ENCODE data around the gene SFRP4.

The SFRP4 gene

DNA sequence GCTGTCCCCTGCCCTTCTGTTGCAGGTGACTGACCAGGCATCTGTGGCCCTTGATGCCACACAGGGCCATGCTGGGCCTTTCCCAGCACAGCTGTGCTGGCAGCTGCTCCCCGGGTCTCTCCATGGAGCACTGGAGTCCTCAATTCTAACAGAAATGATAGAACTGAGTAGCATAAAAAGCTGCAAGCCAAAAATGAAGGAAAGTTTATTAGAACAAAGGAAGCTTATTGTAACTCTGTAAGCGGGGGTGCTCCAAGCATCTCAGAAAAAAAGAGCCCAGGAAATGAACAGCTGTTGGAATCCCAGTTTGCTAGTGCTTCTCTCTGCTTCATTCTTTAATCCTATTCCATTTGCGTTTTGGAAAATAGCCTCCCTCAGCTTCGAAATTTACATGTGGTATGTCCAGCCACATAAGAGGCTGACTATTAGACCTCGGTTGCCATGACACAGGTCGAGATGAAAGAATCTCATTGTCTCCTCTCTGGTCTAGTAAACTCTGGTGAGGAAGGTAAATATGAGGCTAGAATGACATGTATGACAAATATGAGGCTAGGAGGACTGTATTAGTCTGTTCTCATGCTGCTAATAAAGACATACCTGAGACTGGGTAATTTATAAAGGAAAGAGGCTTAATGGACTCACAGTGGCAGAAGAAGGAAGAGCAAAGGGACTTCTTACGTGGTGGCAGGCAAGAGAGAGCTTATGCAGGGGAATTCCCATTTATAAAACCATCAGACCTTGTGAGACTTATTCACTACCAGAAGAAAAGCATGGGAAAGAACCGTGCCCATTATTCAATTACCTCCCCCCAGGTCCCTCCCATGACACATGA is 27.5 kb upstream of the SFRP4 start:
- no CpG with 5 or more reads among the region's 8 CpGs for WGBS, 2 donors (ENCODE audit: extremely low coverage in 2 of 2, insufficient read length in 2 of 2, insufficient replicate concordance in 1 of 2)
- peak overlapping the region; percentile 32 for H2AFZ ChIP-seq (ENCODE audit: low read length)
- no peaks in the 10 kb centered on the region for H3K79me1 ChIP-seq (ENCODE audit: low read depth, low read length)
- H3K4me2 ChIP-seq (ENCODE audit: insufficient read depth, low read length, poor library complexity, severe bottlenecking) = no peak overlapping the region
- H4K91ac ChIP-seq (ENCODE audit: low read depth, low read length, poor library complexity) = no peak overlapping the region
- no peak overlapping the region for H3K23ac ChIP-seq (ENCODE audit: low read depth, low read length, poor library complexity)
- H3K27ac ChIP-seq (replicated peaks; ENCODE audit: low read length) = no peak overlapping the region
- no peak overlapping the region for H3K9ac ChIP-seq (ENCODE audit: low read depth, low read length, poor library complexity)
- H3K4ac ChIP-seq (ENCODE audit: low read length) = no peak overlapping the region
- H3K9me3 ChIP-seq (replicated peaks in 1 of 2; ENCODE audit: control insufficient read depth in 2 of 2, insufficient read depth in 1 of 2, low read depth in 1 of 2, low read length in 2 of 2) = peaks cover 0 to under 1% of the 10 kb centered on the region in 2 donors
- no peak overlapping the region for H4K8ac ChIP-seq (ENCODE audit: low read depth, low read length)
- H2AK5ac ChIP-seq (ENCODE audit: low read depth, low read length) = no peak overlapping the region
- H3K14ac ChIP-seq (ENCODE audit: low read length) = no peak overlapping the region
- peaks cover 8 to 14% of the 10 kb centered on the region in 2 donors for H3K4me1 ChIP-seq (ENCODE audit: control insufficient read depth in 2 of 2, insufficient read depth in 1 of 2, low read depth in 1 of 2, low read length in 2 of 2)
- H3K36me3 ChIP-seq (replicated peaks in 1 of 2; ENCODE audit: control insufficient read depth in 2 of 2, insufficient read depth in 2 of 2, low read length in 2 of 2) = no peaks in the 10 kb centered on the region
- no peak overlapping the region for H2BK120ac ChIP-seq (ENCODE audit: low read depth, low read length)
- H3K27me3 ChIP-seq (ENCODE audit: control insufficient read depth in 3 of 3, insufficient read depth in 3 of 3, low read depth in 1 of 3, low read length in 3 of 3) = no peaks in the 10 kb centered on the region
- no peak overlapping the region for H2BK5ac ChIP-seq (ENCODE audit: low read length)
- no peak overlapping the region for H2BK15ac ChIP-seq (ENCODE audit: low read length)
- no peak for DNase-seq (ENCODE audit: low spot score)
- no peak overlapping the region for H2BK12ac ChIP-seq (ENCODE audit: low read length)
- H3K4me3 ChIP-seq (ENCODE audit: low read length in 2 of 2) = no peak overlapping the region
- H3K18ac ChIP-seq (ENCODE audit: low read length) = no peak overlapping the region

GRCh38 chr7:37942934-37943610 is 26.5 kb upstream of the SFRP4 start:
- no peak overlapping the region for H2BK120ac ChIP-seq (ENCODE audit: low read depth, low read length)
- H2BK15ac ChIP-seq (ENCODE audit: low read length) = no peak overlapping the region
- peak; percentile 6 for DNase-seq (ENCODE audit: low spot score)
- H3K4ac ChIP-seq (ENCODE audit: low read length) = no peak overlapping the region
- H3K27me3 ChIP-seq (ENCODE audit: control insufficient read depth in 3 of 3, insufficient read depth in 3 of 3, low read depth in 1 of 3, low read length in 3 of 3) = no peaks in the 10 kb centered on the region
- H3K36me3 ChIP-seq (replicated peaks in 1 of 2; ENCODE audit: control insufficient read depth in 2 of 2, insufficient read depth in 2 of 2, low read length in 2 of 2) = no peaks in the 10 kb centered on the region
- no CpG with 5 or more reads among the region's 12 CpGs for WGBS, 2 donors (ENCODE audit: extremely low coverage in 2 of 2, insufficient read length in 2 of 2, insufficient replicate concordance in 1 of 2)
- H3K79me1 ChIP-seq (ENCODE audit: low read depth, low read length) = no peaks in the 10 kb centered on the region
- no peak overlapping the region for H4K91ac ChIP-seq (ENCODE audit: low read depth, low read length, poor library complexity)
- H2BK5ac ChIP-seq (ENCODE audit: low read length) = no peak overlapping the region
- H3K9me3 ChIP-seq (replicated peaks in 1 of 2; ENCODE audit: control insufficient read depth in 2 of 2, insufficient read depth in 1 of 2, low read depth in 1 of 2, low read length in 2 of 2) = no peaks in the 10 kb centered on the region
- H3K4me3 ChIP-seq (ENCODE audit: low read length in 2 of 2) = no peak overlapping the region
- no peak overlapping the region for H3K23ac ChIP-seq (ENCODE audit: low read depth, low read length, poor library complexity)
- H2BK12ac ChIP-seq (ENCODE audit: low read length) = no peak overlapping the region
- no peak overlapping the region for H2AK5ac ChIP-seq (ENCODE audit: low read depth, low read length)
- no peak overlapping the region for H3K4me2 ChIP-seq (ENCODE audit: insufficient read depth, low read length, poor library complexity, severe bottlenecking)
- no peak overlapping the region for H3K27ac ChIP-seq (replicated peaks; ENCODE audit: low read length)
- H2AFZ ChIP-seq (ENCODE audit: low read length) = peak overlapping the region; percentile 70
- no peak overlapping the region for H3K18ac ChIP-seq (ENCODE audit: low read length)
- no peak overlapping the region for H3K9ac ChIP-seq (ENCODE audit: low read depth, low read length, poor library complexity)
- no peak overlapping the region for H4K8ac ChIP-seq (ENCODE audit: low read depth, low read length)
- H3K4me1 ChIP-seq (ENCODE audit: control insufficient read depth in 2 of 2, insufficient read depth in 1 of 2, low read depth in 1 of 2, low read length in 2 of 2) = peaks cover 8 to 14% of the 10 kb centered on the region in 2 donors
- H3K14ac ChIP-seq (ENCODE audit: low read length) = peak overlapping the region; percentile 25

GRCh38 chr7:37933018-37933566 is 16.5 kb upstream of the SFRP4 start:
- Histone ChIP-seq H3K27ac (replicated peaks; ENCODE audit: low read length) (no peak overlapping the region), H3K9ac (ENCODE audit: low read depth, low read length, poor library complexity) (no peak overlapping the region), H2BK120ac (ENCODE audit: low read depth, low read length) (no peak overlapping the region), H4K91ac (ENCODE audit: low read depth, low read length, poor library complexity) (no peak overlapping the region), H3K14ac (ENCODE audit: low read length) (no peak overlapping the region), H2AFZ (ENCODE audit: low read length) (no peak overlapping the region), H3K4me3 (ENCODE audit: low read length in 2 of 2) (no peak overlapping the region), H3K4ac (ENCODE audit: low read length) (no peak overlapping the region), H4K8ac (ENCODE audit: low read depth, low read length) (no peak overlapping the region), H2BK12ac (ENCODE audit: low read length) (no peak overlapping the region), H3K23ac (ENCODE audit: low read depth, low read length, poor library complexity) (no peak overlapping the region), H3K79me1 (ENCODE audit: low read depth, low read length) (no peaks in the 10 kb centered on the region), H2AK5ac (ENCODE audit: low read depth, low read length) (no peak overlapping the region), H3K27me3 (ENCODE audit: control insufficient read depth in 3 of 3, insufficient read depth in 3 of 3, low read depth in 1 of 3, low read length in 3 of 3) (no peaks in the 10 kb centered on the region), H3K9me3 (replicated peaks in 1 of 2; ENCODE audit: control insufficient read depth in 2 of 2, insufficient read depth in 1 of 2, low read depth in 1 of 2, low read length in 2 of 2) (no peaks in the 10 kb centered on the region), H3K4me2 (ENCODE audit: insufficient read depth, low read length, poor library complexity, severe bottlenecking) (no peak overlapping the region), H2BK15ac (ENCODE audit: low read length) (no peak overlapping the region), H3K18ac (ENCODE audit: low read length) (no peak overlapping the region), H3K36me3 (replicated peaks in 1 of 2; ENCODE audit: control insufficient read depth in 2 of 2, insufficient read depth in 2 of 2, low read length in 2 of 2) (no peaks in the 10 kb centered on the region), H3K4me1 (ENCODE audit: control insufficient read depth in 2 of 2, insufficient read depth in 1 of 2, low read depth in 1 of 2, low read length in 2 of 2) (no peaks in the 10 kb centered on the region), H2BK5ac (ENCODE audit: low read length) (no peak overlapping the region)
- no CpG with 5 or more reads among the region's 9 CpGs for WGBS, 2 donors (ENCODE audit: extremely low coverage in 2 of 2, insufficient read length in 2 of 2, insufficient replicate concordance in 1 of 2)
- no peak for DNase-seq (ENCODE audit: low spot score)

DNA sequence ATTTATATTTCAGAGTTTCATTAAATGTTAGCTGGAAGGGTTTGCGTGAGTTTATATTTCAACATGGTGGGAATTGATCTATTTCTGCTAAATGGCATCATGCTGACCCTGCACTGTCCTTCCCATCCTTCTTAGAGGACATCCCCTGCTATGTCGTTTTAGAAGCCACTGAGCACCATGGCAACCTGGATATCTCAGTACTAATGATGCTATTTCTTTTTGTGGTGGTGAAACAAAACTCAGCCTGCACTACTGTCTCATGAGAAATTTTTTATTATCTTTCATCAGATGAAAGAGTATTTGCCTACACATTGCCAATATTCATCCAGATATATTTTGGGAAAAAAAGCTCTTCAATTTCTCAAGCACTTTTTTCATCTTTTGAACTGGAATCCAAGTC is 15.9 kb upstream of the SFRP4 start:
- no peak overlapping the region for H3K27ac ChIP-seq (replicated peaks; ENCODE audit: low read length)
- H2AK5ac ChIP-seq (ENCODE audit: low read depth, low read length) = no peak overlapping the region
- H3K4me2 ChIP-seq (ENCODE audit: insufficient read depth, low read length, poor library complexity, severe bottlenecking) = no peak overlapping the region
- no peak overlapping the region for H4K8ac ChIP-seq (ENCODE audit: low read depth, low read length)
- no peaks in the 10 kb centered on the region for H3K27me3 ChIP-seq (ENCODE audit: control insufficient read depth in 3 of 3, insufficient read depth in 3 of 3, low read depth in 1 of 3, low read length in 3 of 3)
- no peaks in the 10 kb centered on the region for H3K9me3 ChIP-seq (replicated peaks in 1 of 2; ENCODE audit: control insufficient read depth in 2 of 2, insufficient read depth in 1 of 2, low read depth in 1 of 2, low read length in 2 of 2)
- H3K79me1 ChIP-seq (ENCODE audit: low read depth, low read length) = no peaks in the 10 kb centered on the region
- H3K4me1 ChIP-seq (ENCODE audit: control insufficient read depth in 2 of 2, insufficient read depth in 1 of 2, low read depth in 1 of 2, low read length in 2 of 2) = no peaks in the 10 kb centered on the region
- H2BK12ac ChIP-seq (ENCODE audit: low read length) = no peak overlapping the region
- no peak overlapping the region for H3K18ac ChIP-seq (ENCODE audit: low read length)
- no peak overlapping the region for H2AFZ ChIP-seq (ENCODE audit: low read length)
- H2BK15ac ChIP-seq (ENCODE audit: low read length) = no peak overlapping the region
- H4K91ac ChIP-seq (ENCODE audit: low read depth, low read length, poor library complexity) = no peak overlapping the region
- no peaks in the 10 kb centered on the region for H3K36me3 ChIP-seq (replicated peaks in 1 of 2; ENCODE audit: control insufficient read depth in 2 of 2, insufficient read depth in 2 of 2, low read length in 2 of 2)
- no peak overlapping the region for H3K23ac ChIP-seq (ENCODE audit: low read depth, low read length, poor library complexity)
- H2BK5ac ChIP-seq (ENCODE audit: low read length) = no peak overlapping the region
- H3K4me3 ChIP-seq (ENCODE audit: low read length in 2 of 2) = no peak overlapping the region
- H3K4ac ChIP-seq (ENCODE audit: low read length) = no peak overlapping the region
- no peak overlapping the region for H3K14ac ChIP-seq (ENCODE audit: low read length)
- H3K9ac ChIP-seq (ENCODE audit: low read depth, low read length, poor library complexity) = no peak overlapping the region
- no peak for DNase-seq (ENCODE audit: low spot score)
- H2BK120ac ChIP-seq (ENCODE audit: low read depth, low read length) = no peak overlapping the region
- WGBS, 2 donors (ENCODE audit: extremely low coverage in 2 of 2, insufficient read length in 2 of 2, insufficient replicate concordance in 1 of 2) = no CpG with 5 or more reads among the region's 2 CpGs
